Naive thymus-derived CD4-positive, alpha-beta T cell (primary cell): ENCODE measurements around the gene APBB1IP. TPM values are rescaled to one million over a fixed set of nuclear protein-coding genes. Genes with fewer than 3 reads are reported as not detected.
"Not testable (repeated sequence)": the region's sequence is repeated elsewhere in the genome, so short reads cannot be mapped to it uniquely, and the experiment has no call there.

Source experiments
- ATAC-seq: fragments of 150-1000 bp; cut with Tn5 transposase; 2 replicates; pipeline ENCODE4 v1.10.0; 2021; ENCODE audit warnings: mild to moderate bottlenecking, moderate library complexity
- CTCF ChIA-PET: fragments of 350-600 bp; sonication (Branson Sonifier 250); formaldehyde crosslinking; loops from one replicate; lab custom pipeline; 2021; ENCODE audit warnings: antibody characterized with exemption; lab: Charles Lee
- POLR2A ChIA-PET: fragments of 350-600 bp; sonication (Branson Sonifier 250); formaldehyde crosslinking; loops from one replicate; lab custom pipeline; 2021; ENCODE audit warnings: antibody characterized with exemption, inconsistent platforms; lab: Charles Lee
- DNase-seq, 9 donors: peaks; one replicate each; pipeline versions ENCODE4 v3.0.0 to v3.0.0-alpha.2; 2020 to 2022; ENCODE audit warnings: mixed read lengths in 1 of 9
- H3K27ac ChIP-seq: one replicate; pipeline ENCODE4 v1.7.0; 2013; ENCODE audit warnings: mild to moderate bottlenecking, low read depth, low read length, moderate library complexity
- H3K27me3 ChIP-seq, 2 donors: one replicate each; pipeline ENCODE4 v1.7.0; 2013; ENCODE audit warnings: low read length in 2 of 2, mild to moderate bottlenecking in 2 of 2, moderate library complexity in 2 of 2; ENCODE audit not compliant: control insufficient read depth in 2 of 2, insufficient read depth in 2 of 2
- H3K36me3 ChIP-seq, 3 experiments: 1 replicate in 2 of 3; 2 replicates in 1 of 3; pipeline ENCODE4 v1.7.0; 2013; ENCODE audit warnings: low read length in 3 of 3, mild to moderate bottlenecking in 3 of 3, moderate library complexity in 1 of 3; ENCODE audit not compliant: insufficient read depth in 3 of 3, control insufficient read depth in 2 of 3
- H3K4me1 ChIP-seq, 2 donors: one replicate each; pipeline ENCODE4 v1.7.0; 2013; ENCODE audit warnings: low read length in 2 of 2, mild to moderate bottlenecking in 2 of 2, moderate library complexity in 1 of 2; ENCODE audit not compliant: control insufficient read depth in 2 of 2, insufficient read depth in 2 of 2
- H3K4me3 ChIP-seq: 2 replicates; pipeline ENCODE4 v1.7.0; 2013; ENCODE audit warnings: mild to moderate bottlenecking, low read length
- H3K9me3 ChIP-seq, 3 experiments: 1 replicate in 2 of 3; 2 replicates in 1 of 3; pipeline ENCODE4 v1.7.0; 2013; ENCODE audit warnings: low read length in 3 of 3; ENCODE audit not compliant: control insufficient read depth in 2 of 3
- H3K27ac Mint-ChIP-seq, 9 donors: one replicate each; pipeline ENCODE4 v1.8.0; 2020 to 2022; ENCODE audit warnings: mixed read lengths in 9 of 9, mild to moderate bottlenecking in 8 of 9, moderate library complexity in 5 of 9, inconsistent platforms in 2 of 9
- H3K27me3 Mint-ChIP-seq, 5 donors: one replicate each; pipeline ENCODE4 v1.8.0; 2021 to 2022; ENCODE audit warnings: mixed read lengths in 5 of 5, mild to moderate bottlenecking in 1 of 5
- H3K36me3 Mint-ChIP-seq, 5 donors: one replicate each; pipeline ENCODE4 v1.8.0; 2020 to 2022; ENCODE audit warnings: mixed read lengths in 5 of 5, mild to moderate bottlenecking in 3 of 5, inconsistent platforms in 1 of 5
- H3K4me1 Mint-ChIP-seq, 7 donors: one replicate each; pipeline ENCODE4 v1.8.0; 2020 to 2022; ENCODE audit warnings: mixed read lengths in 7 of 7, mild to moderate bottlenecking in 3 of 7, inconsistent platforms in 1 of 7
- H3K4me3 Mint-ChIP-seq, 10 donors: one replicate each; pipeline ENCODE4 v1.8.0; 2020 to 2022; ENCODE audit warnings: mild to moderate bottlenecking in 10 of 10, mixed read lengths in 10 of 10, moderate library complexity in 6 of 10, inconsistent platforms in 2 of 10
- H3K9me3 Mint-ChIP-seq, 11 donors: one replicate each; pipeline ENCODE4 v1.8.0; 2020 to 2022; ENCODE audit warnings: mixed read lengths in 11 of 11, mild to moderate bottlenecking in 4 of 11, inconsistent platforms in 1 of 11, moderate library complexity in 1 of 11
- intact Hi-C, 2 donors: fragments of 100-400 bp; cut with micrococcal nuclease; formaldehyde crosslinking; loops; one replicate each; pipeline ENCODE4 v1.15.1; 2023
- polyA plus RNA-seq, 2 donors: library from polyadenylated mRNA; unstranded; fragments of 300-500 nt; fragmentation: Illumina TruSeq; gene quantifications; one replicate each; pipeline ENCODE4 v1.2.3, GENCODE V29; 2021
- total RNA-seq, 6 experiments: library from RNA in 5 of 6; stranded (reverse) in 5 of 6; gene quantifications; 1 replicate in 5 of 6; 2 replicates in 1 of 6; pipeline ENCODE4 v1.2.3 and lab custom pipeline; 2021 to 2026

Gene APBB1IP
- total and polyA plus RNA-seq, 7 experiments from 2014 or later = 60.2 to 101 (median 71.7) TPM

GRCh38 chr10:26566525-26567350 is 128.6 kb downstream of the APBB1IP start:
- Histone ChIP-seq H3K4me3 (no peak overlapping the region), H3K9me3 (peaks cover 0 to 5% (median 0%) of the 10 kb centered on the region in 3 experiments), H3K36me3 (peaks cover 25 to 90% (median 38%) of the 10 kb centered on the region in 3 experiments), H3K27ac (no peak overlapping the region), H3K4me1 (no peaks in the 10 kb centered on the region), H3K27me3 (no peaks in the 10 kb centered on the region)
- Mint-ChIP-seq H3K4me1 (peaks cover 0 to 2% (median 0%) of the 10 kb centered on the region in 7 donors), H3K27ac (peak overlapping the region in 1 of 9 donors; percentile 38), H3K27me3 (no peaks in the 10 kb centered on the region), H3K4me3 (no peak overlapping the region), H3K9me3 (peaks cover 0 to 12% (median 8%) of the 10 kb centered on the region in 11 donors), H3K36me3 (peaks cover 17 to 81% (median 60%) of the 10 kb centered on the region in 5 donors)
- ATAC-seq (no peak), DNase-seq (no peak)
- intact Hi-C loops = no loop called here
- ChIA-PET POLR2A (no interaction called here), CTCF (no interaction called here)

GRCh38 chr10:26567351-26567721 is 129.2 kb downstream of the APBB1IP start:
- Histone ChIP-seq H3K36me3 (peaks cover 20 to 85% (median 32%) of the 10 kb centered on the region in 3 experiments), H3K9me3 (peaks cover 0 to 5% (median 0%) of the 10 kb centered on the region in 3 experiments), H3K4me3 (no peak overlapping the region), H3K4me1 (no peaks in the 10 kb centered on the region), H3K27ac (no peak overlapping the region), H3K27me3 (no peaks in the 10 kb centered on the region)
- ChIA-PET CTCF (no interaction called here), POLR2A (no interaction called here)
- Mint-ChIP-seq H3K27ac (no peak overlapping the region), H3K9me3 (peaks cover 0 to 18% (median 8%) of the 10 kb centered on the region in 11 donors), H3K36me3 (peaks cover 12 to 81% (median 61%) of the 10 kb centered on the region in 5 donors), H3K4me3 (no peak overlapping the region), H3K27me3 (no peaks in the 10 kb centered on the region), H3K4me1 (no peaks in the 10 kb centered on the region)
- intact Hi-C loops = no loop called here
- ATAC-seq (no peak), DNase-seq (no peak)

GRCh38 chr10:26571655-26572054 is 133.5 kb downstream of the APBB1IP start:
- H3K27ac ChIP-seq = no peak overlapping the region
- no peaks in the 10 kb centered on the region for H3K27me3 ChIP-seq
- Mint-ChIP-seq H3K4me1 (peaks cover 0 to 8% (median 0%) of the 10 kb centered on the region in 7 donors), H3K4me3 (no peak overlapping the region), H3K27ac (peak overlapping the region in 2 of 9 donors; percentile 2 to 28), H3K9me3 (peaks cover 0 to 43% (median 17%) of the 10 kb centered on the region in 11 donors), H3K36me3 (peaks cover 8 to 81% (median 78%) of the 10 kb centered on the region in 5 donors), H3K27me3 (no peaks in the 10 kb centered on the region)
- peaks cover 5 to 43% (median 8%) of the 10 kb centered on the region in 3 experiments for H3K36me3 ChIP-seq
- CTCF ChIA-PET = no interaction called here
- intact Hi-C loops = no loop called here
- POLR2A ChIA-PET = no interaction called here
- H3K4me1 ChIP-seq = no peaks in the 10 kb centered on the region
- no peak for DNase-seq
- no peak for ATAC-seq
- peaks cover 0 to 5% (median 0%) of the 10 kb centered on the region in 3 experiments for H3K9me3 ChIP-seq
- no peak overlapping the region for H3K4me3 ChIP-seq

- H3K27ac ChIP-seq = no peak overlapping the region
- Mint-ChIP-seq H3K27ac (peak overlapping the region in 2 of 9 donors; percentile 0 to 11), H3K4me1 (peaks cover 0 to 8% (median 0%) of the 10 kb centered on the region in 7 donors), H3K4me3 (no peak overlapping the region), H3K36me3 (peaks cover 8 to 66% (median 65%) of the 10 kb centered on the region in 5 donors), H3K27me3 (no peaks in the 10 kb centered on the region), H3K9me3 (peaks cover 0 to 43% (median 17%) of the 10 kb centered on the region in 11 donors)
- no peaks in the 10 kb centered on the region for H3K4me1 ChIP-seq
- H3K27me3 ChIP-seq = no peaks in the 10 kb centered on the region
- peaks cover 0 to 25% (median 0%) of the 10 kb centered on the region in 3 experiments for H3K36me3 ChIP-seq
- peaks cover 0 to 5% (median 0%) of the 10 kb centered on the region in 3 experiments for H3K9me3 ChIP-seq
- no peak overlapping the region for H3K4me3 ChIP-seq
- intact Hi-C loops = no loop called here
- POLR2A ChIA-PET = no interaction called here
- ATAC-seq = no peak
- CTCF ChIA-PET = no interaction called here
- DNase-seq = no peak
Measured at GRCh38 chr10:26573674-26574073, 135.5 kb downstream of the APBB1IP start.

- Mint-ChIP-seq H3K27me3 (no peaks in the 10 kb centered on the region), H3K4me1 (peaks cover 0 to 8% (median 0%) of the 10 kb centered on the region in 7 donors), H3K36me3 (peaks cover 8 to 57% (median 55%) of the 10 kb centered on the region in 5 donors), H3K4me3 (no peak overlapping the region), H3K9me3 (peaks cover 0 to 43% (median 17%) of the 10 kb centered on the region in 11 donors), H3K27ac (peak overlapping the region in 1 of 9 donors; percentile 13)
- ATAC-seq (peak; percentile 60), DNase-seq (no peak)
- intact Hi-C loops = no loop called here
- no peak overlapping the region for H3K27ac ChIP-seq
- H3K27me3 ChIP-seq = no peaks in the 10 kb centered on the region
- no peak overlapping the region for H3K4me3 ChIP-seq
- ChIA-PET POLR2A (no interaction called here), CTCF (interaction anchor here (0.7 kb wide), 1 partner anchor 182 kb away, joined by 3 read pairs; no protein-coding TSS in a partner anchor)
- peaks cover 0 to 15% (median 0%) of the 10 kb centered on the region in 3 experiments for H3K36me3 ChIP-seq
- H3K9me3 ChIP-seq = peaks cover 0 to 5% (median 0%) of the 10 kb centered on the region in 3 experiments
- no peaks in the 10 kb centered on the region for H3K4me1 ChIP-seq
Measured at GRCh38 chr10:26574783-26575182, 136.6 kb downstream of the APBB1IP start.

- H3K36me3 Mint-ChIP-seq = peaks cover 5 to 35% (median 22%) of the 10 kb centered on the region in 5 donors
- DNase-seq, intact Hi-C loops, H3K27ac ChIP-seq, H3K4me1 ChIP-seq, CTCF ChIA-PET, H3K4me3 Mint-ChIP-seq, H3K36me3 ChIP-seq, H3K27ac Mint-ChIP-seq, H3K4me1 Mint-ChIP-seq, H3K27me3 Mint-ChIP-seq, H3K27me3 ChIP-seq, ATAC-seq, H3K9me3 ChIP-seq, POLR2A ChIA-PET, H3K4me3 ChIP-seq: not testable (repeated sequence)
- H3K9me3 Mint-ChIP-seq = peaks cover 0 to 22% (median 8%) of the 10 kb centered on the region in 11 donors
Measured at GRCh38 chr10:26578371-26578770, 140.2 kb downstream of the APBB1IP start.
